G401.6 (cell line): ENCODE results near the gene RNF181.
"Not testable (repeated sequence)": the region's sequence is repeated elsewhere in the genome, so short reads cannot be mapped to it uniquely, and the experiment has no call there.

Source experiments
- FAIRE-seq: peaks from 2 replicates; lab custom pipeline; 2012; peaks lifted over from hg19 to GRCh38; lab: Jason Lieb, UNC

The RNF181 gene

DNA sequence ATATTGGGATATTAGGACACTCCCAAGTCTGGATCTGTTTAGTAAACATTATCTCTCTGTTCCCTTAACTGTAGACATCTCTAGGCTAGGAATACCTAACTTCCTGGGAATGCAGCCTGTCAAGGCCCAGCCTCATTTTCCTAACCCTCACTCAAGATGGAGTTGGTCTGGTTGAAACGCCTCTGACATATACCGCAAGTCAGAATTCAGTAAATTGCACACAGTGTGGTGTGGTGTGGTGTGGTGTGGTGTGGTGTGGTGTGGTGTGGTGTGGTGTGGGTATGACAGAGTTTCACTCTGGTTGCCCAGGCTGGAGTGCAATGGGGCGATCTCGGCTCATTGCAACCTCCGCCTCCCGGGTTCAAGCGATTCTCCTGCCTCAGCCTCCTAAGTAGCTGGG is 19.2 kb downstream of the RNF181 start:
- not testable (repeated sequence) for FAIRE-seq

DNA sequence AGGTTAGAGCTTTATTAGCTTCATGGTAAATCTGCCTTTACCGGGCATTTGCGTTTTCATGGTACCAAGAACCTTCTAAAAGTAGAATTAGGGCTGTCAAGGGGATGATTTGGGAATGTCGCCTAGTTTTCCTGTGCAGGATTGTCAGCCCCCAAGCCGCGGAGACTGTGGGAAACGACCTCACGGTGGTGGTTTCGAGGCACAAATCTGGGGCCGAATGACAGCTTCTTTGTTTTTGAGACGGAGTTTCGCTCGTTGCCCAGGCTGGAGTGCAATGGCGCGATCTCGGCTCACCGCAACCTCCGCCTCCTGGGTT is 19.8 kb downstream of the RNF181 start:
- FAIRE-seq: no peak

DNA sequence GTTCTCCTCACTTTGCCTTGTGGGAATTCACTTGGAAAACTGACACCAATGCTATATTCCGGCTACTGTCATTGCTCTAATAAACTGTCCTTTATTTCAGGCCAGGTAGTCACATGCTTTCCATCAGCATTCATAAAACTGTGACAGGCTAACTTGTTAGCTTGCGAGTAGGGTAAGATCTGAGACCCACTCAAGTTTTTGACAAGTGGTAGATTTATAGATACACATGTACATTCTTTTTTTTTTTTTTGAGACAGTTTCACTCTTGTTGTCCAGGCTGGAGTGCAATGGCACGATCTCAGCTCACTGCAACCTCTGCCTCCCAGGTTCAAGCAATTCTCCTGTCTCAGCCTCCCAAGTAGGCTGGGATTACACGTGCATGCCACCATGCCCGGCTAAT is 22.2 kb downstream of the RNF181 start:
- FAIRE-seq: not testable (repeated sequence)

DNA sequence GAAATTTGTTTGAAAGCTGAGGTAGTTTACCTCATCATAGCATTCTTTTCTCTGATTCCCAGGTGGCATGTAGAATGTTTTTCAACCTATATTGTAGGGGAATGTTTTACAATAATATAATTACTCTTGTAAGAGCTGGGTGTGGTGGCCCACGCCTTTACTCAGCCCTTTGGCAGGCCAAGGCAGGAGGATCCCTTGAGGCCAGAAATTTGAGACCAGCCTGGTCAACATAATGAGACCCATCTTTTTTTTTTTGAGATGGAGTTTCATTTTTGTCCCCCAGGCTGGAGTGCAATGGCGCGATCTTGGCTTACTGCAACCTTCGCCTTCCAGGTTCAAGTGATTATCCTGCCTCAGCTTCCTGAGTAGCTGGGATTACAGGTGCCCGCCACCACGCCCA is 24.1 kb downstream of the RNF181 start:
- FAIRE-seq: no peak

DNA sequence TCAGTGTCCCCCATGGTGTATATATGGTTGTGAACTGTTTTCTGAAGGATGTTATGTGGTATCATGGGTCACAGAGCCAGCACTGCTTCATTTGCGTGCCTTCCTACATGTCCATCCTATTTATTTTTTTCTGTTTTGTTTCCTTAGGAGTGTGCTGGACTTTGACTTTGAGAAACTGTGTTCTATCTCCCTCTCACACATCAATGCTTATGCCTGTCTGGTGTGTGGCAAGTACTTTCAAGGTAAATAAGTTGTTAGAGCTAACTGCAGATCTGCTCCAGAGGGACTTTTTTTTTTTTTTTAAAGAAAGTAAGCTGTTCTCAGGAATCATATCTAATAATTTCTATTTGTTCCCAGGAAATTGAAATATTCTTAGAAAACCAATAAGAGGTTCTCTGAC is 25.8 kb downstream of the RNF181 start:
- FAIRE-seq: no peak

DNA sequence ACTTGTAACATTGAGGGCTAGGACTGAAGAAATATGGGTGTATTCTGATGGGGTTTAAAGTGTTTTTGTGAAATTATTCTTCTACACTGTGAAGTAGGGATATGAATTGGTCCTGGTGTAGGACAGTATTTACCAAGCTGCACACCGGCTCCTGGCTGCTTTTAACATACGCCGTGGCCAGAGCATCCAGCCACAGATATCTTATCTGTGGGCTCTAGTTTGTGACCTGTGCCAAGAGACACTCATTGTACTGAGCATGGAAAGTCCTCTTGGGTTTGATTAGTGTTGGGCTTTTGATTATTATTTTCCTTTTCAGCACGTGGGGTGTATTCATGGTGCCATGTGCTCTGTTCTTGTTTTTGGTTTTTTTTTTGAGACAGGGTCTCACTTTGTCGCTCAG is 28.4 kb downstream of the RNF181 start:
- FAIRE-seq: no peak

DNA sequence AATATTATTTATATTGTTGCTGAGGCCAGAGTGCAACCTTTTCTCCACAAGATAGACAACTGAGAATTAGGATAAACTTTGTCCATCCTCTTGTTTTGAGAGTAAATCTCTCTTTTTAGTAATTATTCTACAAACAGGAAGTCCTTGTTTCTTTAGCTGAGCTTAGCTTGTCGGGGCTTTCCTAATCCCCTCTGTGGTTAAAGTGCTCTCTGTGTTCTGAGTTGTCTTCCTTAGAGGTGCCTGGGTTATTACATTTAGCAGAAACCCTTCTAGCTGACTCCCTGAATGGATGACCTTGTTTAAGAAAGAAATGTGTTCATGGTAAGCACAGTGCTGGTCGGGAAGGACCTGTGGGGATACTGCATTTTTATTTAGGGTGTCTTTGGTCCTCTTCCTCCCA is 33.1 kb downstream of the RNF181 start:
- FAIRE-seq: no peak

DNA sequence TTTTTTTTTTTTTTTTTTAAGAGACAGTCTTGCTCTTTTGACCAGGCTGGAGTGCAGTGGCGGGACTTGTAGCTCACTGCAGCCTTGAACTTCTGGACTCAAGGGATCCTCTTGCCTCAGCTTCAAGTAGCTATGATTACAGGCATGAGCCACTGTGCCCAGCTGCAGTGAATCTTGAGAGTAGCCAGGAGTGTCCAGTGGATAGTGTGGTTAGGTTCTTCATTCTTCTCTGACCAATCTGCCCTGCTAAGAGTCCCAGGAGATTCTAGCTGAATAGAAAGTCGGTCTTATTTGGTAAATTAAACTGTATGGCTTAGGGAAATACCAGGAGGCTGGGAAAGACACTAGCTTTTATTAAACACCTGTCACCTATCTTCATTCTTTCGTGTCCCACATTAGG is 35.8 kb downstream of the RNF181 start:
- no peak for FAIRE-seq

DNA sequence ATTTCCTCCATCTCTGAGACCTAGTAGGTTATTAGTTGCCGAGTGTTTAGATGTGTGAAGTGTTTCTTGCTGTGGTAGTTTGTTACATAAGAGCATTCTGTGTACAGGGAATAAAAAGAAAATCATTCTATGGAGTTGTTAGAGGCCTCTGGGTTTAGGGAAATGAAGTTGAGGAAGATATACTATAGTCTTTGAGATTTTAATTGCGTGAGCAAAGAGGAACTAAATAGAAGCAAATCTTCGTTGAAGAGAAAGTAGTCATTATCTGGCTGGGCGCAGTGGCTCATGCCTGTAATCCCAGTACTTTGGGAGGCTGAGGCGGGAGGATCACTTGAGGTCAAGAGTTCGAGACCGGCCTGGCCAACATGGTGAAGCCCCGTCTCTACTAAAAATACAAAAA is 39.5 kb downstream of the RNF181 start:
- FAIRE-seq: no peak

DNA sequence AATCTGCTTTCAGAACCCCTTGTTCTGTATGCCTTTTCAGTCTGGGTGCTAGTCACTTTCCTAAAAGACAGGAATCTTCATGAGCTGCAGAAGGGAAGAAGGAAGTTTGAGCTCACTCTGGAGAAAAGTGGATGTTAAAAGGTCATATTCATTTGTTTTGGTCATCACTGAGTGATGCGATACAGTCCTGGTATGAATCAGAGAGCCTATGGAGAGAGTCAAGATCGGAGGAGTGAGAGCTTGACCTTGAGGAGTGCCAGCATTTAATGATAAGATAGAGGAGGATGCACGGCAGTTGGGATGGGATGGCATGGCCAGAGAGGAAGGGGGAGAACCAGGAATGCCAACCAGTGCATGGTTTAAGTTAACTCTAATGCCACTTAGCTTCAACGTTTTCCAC is 40.1 kb downstream of the RNF181 start:
- FAIRE-seq: no peak

DNA sequence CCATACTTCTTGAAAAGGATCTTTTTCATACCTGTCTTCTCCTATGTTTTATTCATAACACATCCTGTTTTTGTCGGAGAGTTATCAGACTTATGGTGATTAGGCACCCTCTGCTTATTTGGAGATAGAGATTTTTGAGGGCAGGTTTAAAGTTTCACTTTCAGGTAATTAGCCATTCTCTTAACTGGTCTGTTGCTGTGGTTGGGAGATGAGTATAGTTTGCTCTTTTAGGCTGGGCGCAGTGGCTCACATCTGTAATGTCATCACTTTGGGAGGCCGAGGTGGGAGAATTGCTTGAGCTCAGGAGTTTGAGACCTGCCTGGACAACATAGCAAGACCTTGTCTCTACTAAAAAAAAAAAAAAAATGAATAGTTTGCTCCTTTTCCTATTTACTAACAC is 47.2 kb downstream of the RNF181 start:
- FAIRE-seq: no peak

DNA sequence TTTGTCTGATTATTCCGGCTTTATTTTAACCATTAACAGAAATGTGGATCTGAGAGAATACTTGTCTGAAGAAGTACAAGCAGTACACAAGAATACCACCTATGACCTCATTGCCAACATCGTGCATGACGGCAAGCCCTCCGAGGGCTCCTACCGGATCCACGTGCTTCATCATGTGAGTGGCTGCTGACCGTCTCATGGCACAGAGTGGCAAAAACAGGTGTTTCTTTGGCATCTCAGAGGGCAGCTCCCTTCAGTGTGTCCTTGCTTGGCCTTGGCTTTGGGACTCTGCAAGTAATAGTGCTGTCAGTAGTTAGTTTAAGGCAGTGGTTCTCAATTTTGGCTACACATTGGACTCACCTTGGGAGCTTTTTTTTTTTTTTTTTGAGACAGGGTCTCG is 49.4 kb downstream of the RNF181 start:
- FAIRE-seq: no peak

DNA sequence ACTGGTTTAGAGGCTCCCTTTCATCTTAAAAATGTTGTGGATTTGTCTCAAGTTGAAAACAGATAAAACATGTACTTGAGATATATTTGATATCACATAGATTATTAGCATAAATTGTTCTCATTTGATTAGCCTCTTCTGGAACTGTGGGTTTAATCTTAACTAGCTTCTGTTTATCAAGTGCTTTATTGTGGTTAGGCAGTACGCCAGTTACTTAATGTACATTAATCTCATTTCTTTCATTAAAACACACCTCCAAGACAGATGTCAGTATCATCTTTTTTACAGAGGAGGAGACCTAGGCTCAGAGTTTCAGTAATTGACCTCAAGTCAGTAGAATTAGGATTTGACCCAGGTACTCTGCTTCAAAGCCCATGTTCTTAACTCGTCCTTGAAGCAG is 50.6 kb downstream of the RNF181 start:
- FAIRE-seq: no peak
